Kidney tubule cell (primary cell): ENCODE results near the gene CTCF.

Experiments used
- DNase-seq: peaks from one replicate; pipeline ENCODE4 v3.0.0-alpha.2; 2018; ENCODE audit warnings: low spot score

Gene CTCF

DNA sequence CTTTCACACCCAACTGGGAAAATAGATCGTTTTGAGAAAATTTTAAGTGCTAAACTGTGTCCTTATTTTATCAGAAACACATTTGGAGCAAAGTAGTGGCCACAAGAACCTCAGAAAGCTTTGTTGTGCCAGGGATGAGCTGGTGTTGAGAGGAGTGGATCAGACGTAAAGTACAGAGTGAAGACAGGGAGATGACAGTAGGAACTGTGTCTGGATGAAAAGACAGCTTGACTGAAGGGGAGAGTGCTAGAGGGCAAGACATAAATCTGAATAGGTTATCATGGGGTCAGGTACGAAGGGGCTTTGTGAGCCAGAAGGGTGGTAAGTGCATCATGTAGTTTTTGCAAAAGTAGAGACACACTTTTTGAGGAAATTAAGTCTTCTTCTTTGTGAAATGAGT, 43.3 kb downstream of the CTCF start:
- DNase-seq = no peak

DNA sequence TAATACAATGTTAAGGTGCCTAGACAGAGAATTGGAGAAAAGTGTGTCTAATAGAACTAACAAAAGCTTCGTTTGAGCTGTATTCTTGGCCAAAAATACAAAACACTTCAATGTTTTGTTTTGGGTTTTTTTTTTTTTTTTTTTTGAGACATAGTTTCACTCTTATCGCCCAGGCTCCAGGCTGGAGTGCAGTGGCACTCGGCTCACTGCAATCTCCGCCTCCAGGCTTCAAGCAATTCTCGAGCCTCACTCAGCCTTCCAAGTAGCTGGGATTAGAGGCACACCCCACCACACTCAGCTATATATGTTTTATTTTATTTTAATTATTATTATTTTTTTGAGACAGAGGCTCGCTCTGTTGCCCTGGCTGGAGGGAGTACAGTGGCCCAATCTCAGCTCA, 44.3 kb downstream of the CTCF start:
- DNase-seq = no peak

DNA sequence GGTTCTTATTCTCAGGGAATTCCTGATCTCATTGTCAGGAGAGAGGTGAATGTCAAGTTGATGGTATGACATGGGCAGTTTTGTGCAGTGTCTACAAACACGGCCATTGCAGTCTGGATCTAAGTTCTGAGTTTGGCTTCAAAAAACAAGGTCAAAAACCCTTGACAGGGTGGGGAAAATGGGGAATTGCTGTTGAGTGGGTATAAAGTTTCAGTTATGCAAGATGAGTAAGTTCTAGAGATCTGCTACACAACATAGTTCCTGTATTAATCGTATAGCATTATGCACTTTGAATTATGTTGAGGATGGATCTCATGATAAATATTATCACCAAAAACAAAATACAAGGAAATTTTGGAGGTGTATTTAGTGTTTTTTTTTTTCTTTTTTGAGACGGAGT, 46.0 kb downstream of the CTCF start:
- DNase-seq = no peak

DNA sequence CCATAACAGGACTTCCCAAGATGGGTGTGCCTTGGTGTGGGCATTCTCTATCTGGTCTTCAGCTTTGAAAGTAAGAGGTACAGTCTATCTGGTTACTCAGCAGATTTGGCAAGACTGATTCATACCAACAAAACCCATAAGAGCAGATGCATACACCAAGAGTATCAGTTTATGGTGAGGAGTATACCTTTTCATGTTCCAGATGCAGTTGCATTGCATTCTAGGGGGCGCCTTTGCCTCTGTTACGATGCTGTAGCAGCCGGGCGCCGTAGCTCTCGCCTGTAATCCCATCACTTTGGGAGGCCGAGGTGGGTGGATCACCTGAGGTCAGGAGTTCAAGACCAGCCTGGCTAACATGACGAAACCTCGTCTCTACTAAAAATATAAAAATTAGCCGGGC, 51.5 kb downstream of the CTCF start:
- DNase-seq = no peak

DNA sequence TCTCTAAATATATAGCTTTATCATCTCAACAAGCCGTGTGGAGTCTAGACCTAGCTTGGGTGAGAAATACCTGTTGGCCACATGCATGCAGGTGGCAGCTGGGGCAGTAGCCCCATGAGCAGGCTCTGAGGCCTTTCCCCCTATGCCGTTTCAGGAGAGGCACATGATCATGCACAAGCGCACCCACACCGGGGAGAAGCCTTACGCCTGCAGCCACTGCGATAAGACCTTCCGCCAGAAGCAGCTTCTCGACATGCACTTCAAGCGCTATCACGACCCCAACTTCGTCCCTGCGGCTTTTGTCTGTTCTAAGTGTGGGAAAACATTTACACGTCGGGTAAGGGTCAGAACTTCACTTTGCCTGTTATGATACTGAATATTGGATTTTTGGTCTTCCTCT, 65.9 kb downstream of the CTCF start:
- no peak for DNase-seq

DNA sequence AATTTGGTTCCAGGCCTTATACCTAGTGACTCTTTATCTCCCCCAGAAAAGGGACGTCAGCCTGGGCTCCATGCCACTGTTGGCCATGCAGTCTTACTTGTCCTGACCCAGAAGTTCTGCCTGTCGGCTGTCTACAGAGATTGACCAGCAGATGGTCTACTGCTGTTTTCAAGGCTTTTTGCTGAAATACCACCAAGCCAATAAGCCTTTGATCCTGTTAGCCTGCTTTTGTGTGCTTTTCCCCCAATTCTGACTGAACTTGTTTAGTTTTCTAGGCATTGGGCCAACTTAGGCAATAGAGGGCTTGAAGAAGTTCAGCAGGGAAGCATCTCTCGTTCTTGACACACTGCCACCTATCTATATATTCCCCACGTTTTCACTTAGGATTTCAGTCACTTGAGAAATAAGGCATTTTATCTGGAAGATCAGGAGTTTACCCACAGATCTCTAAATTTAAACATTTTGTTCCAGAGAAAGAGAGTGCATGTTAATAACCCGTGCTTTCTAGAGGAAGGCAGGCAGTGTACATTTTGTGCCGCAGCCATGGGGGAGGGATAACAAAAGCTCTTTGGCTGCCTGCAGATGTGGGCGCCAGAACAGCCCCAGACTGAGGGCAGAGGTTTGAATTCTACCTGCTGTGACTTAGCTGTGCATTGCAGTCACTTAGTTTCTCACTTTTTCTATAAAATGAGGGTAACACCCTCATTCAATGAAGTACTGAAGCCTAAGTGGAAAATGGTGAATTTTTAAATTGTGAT, 70.3 kb downstream of the CTCF start:
- no peak for DNase-seq

DNA sequence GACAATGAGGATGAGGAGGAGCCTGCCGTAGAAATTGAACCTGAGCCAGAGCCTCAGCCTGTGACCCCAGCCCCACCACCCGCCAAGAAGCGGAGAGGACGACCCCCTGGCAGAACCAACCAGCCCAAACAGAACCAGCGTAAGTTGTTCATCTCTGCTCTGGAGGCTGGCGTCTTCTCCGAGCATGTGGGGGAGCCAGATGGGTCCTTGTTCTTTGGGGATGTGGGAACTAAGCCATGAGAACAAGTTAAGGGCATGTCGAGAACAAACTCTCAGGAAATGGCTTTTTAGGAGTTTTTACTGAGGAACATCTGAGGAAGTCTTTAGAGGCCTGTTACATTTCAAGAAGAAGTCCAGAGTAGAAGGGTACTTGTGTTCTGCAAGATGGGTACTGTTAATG, 74.4 kb downstream of the CTCF start:
- no peak for DNase-seq

DNA sequence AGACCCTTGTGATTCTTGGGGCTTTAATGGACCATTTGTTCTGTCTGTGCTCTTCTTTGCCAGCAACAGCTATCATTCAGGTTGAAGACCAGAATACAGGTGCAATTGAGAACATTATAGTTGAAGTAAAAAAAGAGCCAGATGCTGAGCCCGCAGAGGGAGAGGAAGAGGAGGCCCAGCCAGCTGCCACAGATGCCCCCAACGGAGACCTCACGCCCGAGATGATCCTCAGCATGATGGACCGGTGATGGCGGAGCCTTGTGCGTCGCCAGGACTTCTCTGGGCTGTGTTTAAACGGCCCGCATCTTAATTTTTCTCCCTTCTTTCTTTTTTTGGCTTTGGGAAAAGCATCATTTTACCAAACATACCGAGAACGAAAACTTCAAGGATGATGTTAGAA, 75.3 kb downstream of the CTCF start:
- DNase-seq = no peak

DNA sequence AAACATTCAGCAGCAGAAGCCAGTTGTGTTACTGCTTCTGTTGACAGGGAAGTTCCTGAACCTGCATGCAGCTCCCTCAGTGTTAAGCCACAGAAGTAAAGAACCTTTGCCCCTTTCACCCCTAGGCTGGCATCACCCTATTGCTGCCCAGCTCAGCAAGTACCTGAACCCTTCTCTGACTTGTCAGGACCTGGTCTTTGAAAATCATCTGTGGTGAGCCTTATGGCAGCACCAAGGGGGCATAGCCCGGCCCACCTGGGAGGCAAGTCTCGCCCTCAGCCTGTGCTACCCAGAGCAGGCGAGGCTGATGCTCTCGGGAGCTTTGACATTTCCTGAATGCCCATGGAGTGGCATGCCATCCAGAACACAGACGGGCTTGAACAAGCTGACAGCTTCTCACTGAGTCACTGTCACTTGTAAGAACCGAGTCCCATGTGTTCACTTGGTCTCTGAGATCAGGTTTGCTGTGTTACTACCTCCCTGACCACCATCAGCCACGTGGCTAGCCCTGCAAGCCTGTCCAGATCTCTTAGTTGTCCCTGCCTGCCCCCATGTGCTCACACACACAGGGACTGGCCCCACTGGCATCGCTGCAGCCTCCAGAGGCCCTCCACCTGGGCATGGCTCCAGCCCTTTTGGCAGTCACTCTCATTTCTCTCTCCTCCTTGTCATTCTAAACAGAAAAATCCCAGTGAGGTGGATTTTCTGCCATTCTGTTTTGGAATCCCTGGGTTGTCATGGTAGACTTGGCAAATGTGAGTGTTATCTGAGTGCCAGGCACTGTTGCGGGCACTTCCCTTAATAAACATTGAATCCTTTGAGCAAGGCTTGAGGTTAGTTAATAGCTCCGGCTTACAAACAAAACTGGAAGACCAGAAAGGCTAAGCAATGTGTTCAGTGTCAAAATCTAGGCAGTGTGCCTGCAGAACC, 79.7 kb downstream of the CTCF start:
- DNase-seq = no peak

DNA sequence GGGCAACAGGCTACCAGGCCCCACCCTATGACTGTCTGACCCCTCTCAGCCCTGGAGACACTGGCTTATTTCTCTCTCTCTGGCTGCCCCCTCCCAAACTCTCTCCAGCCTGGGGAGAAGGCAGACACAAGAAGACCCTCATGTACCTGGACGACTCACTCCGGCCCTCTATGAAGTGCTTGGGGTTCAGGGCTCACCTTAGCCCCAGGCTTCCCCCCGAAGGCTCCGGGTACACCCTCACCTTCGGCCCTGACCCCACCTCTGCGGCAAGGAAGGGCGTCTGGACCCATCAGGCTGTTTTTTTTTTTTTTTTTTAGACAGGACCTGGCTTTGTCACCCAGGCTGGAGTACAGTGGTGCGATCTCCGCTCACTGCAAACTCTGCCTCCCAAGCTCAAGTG, 81.7 kb downstream of the CTCF start:
- no peak for DNase-seq

DNA sequence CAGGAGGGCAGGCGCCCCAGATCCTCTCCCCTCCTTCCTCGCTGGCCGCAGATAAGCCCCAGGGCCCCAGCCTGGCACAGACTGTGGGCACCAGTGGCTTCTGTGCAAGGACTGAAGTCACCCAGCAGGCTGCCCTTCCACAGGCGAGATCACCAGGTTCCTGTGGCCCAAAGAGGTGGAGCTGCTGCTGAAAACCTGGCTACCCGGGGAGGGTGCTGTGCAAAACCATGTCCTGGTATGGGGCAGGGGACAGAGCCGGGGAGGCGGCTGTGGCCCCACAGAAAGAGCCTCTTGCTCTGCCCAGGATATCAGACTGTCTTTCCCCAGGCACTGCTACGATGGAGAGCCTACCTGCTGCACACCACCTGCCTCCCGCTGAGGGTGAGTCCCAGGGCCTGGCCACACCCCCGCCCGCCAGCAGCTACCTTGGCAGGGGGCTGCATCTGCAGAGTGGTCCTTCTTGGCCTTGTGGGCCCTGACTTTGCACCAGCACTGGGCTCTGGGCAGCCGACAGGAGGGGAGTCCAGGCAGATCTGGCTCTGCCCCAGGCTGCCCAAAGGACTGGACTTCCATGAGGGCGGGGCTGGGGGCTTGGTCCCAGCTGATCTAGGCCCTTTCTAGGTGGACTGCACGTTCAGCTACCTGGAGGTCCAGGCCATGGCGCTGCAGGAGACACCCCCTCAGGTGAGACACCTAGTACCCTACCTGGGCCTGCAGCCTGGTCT, 83.2 kb downstream of the CTCF start:
- no peak for DNase-seq

DNA sequence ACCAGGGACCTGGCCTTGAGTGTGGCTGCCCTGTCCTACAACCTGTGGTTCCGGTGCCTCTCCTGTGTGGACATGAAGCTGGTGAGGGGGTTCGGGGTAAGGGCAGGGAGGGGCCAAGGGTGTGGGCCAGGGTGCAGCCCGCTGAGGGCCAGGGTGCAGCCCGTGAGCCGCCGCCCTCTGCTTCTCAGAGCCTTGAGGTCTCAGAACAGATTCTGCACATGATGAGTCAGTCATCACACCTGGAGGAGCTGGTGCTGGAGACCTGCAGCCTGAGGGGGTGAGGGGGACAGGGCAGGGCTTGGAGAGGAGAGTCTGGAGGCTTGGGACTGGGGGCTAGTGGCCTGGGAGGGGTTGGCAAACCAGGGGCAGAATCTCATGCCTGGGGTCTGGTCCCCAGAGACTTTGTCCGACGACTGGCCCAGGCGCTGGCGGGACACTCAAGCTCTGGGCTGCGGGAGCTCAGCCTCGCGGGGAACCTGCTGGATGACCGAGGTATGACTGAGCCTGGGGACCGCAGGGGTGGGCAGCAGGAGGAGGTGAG, 84.9 kb downstream of the CTCF start:
- peak; percentile 20 for DNase-seq

DNA sequence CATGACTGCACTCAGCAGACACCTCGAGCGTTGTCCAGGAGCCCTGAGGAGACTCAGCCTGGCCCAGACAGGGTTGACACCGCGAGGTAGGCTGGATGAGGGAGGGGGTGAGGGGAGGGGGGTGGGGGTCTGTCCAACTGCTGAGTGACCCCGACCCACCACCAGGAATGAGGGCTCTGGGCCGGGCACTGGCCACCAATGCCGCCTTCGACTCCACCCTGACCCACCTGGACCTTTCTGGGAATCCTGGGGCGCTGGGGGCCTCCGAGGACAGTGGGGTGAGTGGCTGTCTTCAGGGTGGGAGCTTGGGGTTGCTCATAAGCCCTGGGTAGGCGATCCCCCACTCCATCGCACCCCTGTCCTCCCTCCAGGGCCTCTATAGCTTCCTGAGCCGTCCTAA, 85.4 kb downstream of the CTCF start:
- DNase-seq = no peak

DNA sequence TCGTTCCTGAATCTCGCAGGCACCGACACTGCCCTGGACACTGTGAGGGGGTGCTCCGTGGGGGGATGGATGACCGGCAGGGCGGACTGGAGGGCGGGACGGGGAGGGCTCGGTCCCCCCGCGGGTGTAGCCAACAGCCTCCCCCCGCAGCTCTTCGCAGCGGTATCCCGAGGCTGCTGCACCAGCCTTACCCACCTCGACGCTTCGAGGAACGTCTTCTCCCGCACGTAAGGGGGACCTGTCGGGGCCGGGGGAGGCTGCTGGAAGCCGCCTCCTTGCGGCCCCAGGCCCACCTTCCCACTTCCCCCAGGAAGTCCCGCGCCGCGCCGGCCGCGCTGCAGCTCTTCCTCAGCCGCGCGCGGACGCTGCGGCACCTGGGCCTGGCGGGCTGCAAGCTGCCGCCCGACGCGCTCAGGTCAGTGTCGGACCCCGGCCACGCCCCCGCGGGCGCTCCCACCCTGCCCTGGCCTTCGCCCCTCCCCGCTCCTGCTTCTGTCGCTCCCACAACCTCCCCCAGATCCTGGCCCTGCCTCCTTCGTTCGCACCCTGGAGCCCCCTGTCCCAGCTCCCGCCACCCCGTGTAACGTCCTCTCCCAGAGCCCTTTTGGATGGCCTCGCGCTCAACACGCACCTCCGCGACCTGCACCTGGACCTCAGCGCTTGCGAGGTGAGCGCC, 85.9 kb downstream of the CTCF start:
- no peak for DNase-seq

DNA sequence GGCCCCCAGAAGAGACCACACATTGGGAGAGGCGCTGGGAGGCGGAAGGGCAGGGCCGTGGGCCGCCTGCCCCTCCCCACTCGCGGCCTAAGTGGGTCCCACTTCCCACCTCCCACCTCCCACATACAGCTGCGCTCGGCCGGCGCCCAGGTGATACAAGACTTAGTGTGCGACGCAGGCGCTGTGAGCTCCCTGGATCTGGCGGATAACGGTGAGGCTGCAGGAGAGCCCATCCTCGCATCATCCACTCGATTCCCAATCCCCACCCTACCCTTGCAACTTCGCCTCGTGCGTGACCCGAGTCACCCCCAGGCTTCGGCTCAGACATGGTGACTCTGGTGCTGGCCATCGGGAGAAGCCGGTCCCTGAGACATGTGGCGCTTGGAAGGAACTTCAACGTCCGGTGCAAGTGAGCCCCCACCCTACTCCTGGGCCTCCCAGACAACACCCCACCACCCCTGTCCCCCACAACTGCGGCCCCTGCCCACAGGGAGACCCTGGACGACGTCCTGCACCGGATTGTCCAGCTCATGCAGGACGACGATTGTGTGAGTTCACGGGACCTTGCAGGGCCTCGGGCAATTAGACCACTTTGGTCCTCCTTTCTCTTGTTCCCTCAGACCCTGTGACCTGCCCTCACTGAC, 86.6 kb downstream of the CTCF start:
- no peak for DNase-seq

DNA sequence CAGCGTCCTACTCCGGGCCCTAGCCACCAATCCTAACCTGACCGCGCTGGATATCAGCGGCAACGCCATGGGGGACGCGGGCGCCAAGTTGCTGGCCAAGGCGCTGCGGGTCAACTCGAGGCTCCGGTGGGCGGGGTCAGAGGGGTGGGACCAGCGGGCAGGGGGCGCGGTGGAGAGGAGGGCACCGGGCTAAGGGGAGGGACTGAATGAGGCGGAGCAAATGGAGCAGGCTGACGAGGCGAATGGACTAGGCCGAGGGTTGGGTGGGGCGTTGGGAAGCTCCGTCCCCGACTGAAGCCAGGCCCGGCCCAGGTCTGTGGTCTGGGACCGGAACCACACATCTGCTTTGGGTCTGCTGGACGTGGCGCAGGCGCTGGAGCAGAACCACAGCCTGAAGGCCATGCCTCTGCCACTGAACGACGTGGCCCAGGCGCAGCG, 87.2 kb downstream of the CTCF start:
- no peak for DNase-seq

DNA sequence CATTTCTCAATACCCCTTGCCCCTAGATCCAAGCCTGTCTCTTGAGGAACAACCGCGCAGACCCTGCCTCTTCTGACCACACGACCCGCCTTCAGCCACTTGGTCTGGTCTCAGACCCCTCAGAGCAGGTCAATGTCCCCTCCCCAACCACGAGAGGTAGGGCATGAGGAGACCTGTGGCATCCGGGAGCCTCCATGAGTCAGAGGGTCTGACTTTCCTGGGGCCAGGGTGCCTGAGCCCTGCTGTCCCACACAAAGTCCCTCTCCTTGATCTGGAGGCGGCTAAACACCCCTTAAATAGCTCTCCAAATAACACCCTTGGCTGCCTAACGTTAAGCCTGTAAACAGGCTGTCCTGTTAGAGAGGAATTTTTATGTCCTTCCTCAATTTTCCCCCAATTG, 87.7 kb downstream of the CTCF start:
- DNase-seq = no peak

DNA sequence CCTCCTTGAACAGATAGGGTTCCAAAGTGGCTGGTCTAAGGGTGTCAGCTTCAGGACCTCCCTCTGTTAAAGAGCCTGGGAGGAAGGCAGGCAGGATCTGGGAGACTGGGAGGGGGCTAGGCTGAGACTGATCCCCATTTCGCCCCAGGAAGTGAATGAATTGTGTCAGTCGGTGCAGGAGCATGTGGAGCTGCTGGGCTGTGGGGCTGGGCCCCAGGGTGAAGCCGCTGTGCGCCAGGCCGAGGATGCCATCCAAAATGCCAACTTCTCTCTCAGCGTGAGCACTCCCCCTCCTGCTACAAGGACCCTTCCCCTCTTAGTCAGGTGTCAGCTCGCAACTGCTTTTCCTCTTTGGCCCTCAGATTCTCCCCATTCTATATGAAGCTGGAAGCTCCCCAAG, 88.7 kb downstream of the CTCF start:
- DNase-seq = no peak

DNA sequence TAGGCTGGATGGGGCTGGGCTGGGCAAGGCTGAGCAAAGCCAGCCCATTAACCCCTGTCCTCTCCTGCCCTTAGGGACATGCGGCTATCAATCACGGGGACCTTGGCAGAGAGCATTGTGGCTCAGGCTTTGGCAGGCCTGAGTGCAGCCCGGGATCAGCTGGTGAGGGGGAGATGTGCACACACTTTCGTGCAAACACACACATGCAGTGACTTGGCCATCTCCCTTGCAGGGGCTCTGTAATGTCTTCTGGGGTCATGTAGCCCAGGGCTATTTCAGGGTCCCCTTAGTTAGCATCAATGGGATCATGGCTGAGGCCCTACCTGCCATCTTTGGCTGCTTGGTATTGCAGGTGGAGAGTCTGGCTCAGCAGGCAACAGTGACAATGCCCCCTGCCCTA, 89.5 kb downstream of the CTCF start:
- DNase-seq = no peak

DNA sequence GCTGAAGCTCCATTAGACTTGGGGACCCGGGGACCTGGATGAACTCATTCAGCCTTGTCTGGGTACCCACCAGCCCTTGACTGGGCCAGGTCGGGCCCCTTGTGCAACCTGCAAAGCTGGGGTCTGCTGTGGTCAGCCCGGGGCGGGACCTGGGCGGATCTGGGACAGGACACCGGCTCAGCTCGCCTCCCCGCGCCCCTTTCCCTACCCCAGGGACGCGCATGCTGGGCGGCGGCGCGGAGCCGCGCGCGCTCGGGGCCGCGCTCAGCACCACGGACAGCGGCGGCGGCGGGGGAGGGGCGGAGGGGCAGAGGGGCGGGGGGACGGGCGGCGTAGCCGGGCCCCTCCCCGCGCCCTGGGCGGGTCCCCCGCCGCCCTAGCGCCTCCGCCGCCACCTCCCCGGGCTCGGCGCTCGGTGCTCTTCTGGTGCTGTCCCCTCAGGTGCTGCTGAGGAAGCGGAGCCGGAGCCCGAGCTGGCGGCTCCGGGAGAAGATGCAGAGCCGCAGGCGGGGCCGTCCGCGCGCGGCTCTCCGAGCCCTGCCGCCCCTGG, 90.3 kb downstream of the CTCF start:
- DNase-seq = peak; percentile 50
